ENCODE measurements around the gene GRB10. TPM values are rescaled to one million over a fixed set of nuclear protein-coding genes. Genes with fewer than 3 reads are reported as not detected.

Gene GRB10
- total and polyA plus RNA-seq, 3 donors from 2014 or later: 54.0 to 81.9 (median 57.7) TPM

- Histone ChIP-seq H3K27ac (no peak overlapping the region), H3K4me1 (no peaks in the 10 kb centered on the region), H3K9me3 (no peaks in the 10 kb centered on the region), H3K36me3 (ENCODE audit: low read depth, missing control alignments) (no peaks in the 10 kb centered on the region), H3K4me3 (no peak overlapping the region), H3K27me3 (no peaks in the 10 kb centered on the region)
- no peak for DNase-seq
- WGBS, 2 donors: 84 to 86% methylated on average over 9 of the region's 9 CpGs
- TF ChIP-seq CTCF (IDR thresholded peaks at IDR 0.05) (no peak), POLR2A (IDR thresholded peaks at IDR 0.05) (no peak)
- intact Hi-C loops (cut with DNase I; ENCODE audit: low total_unique reads): no loop called here
Observed at GRCh38 chr7:50608196-50608906, 174.3 kb downstream of the GRB10 start.

GRCh38 chr7:50607524-50608125 is 175.1 kb downstream of the GRB10 start:
- intact Hi-C loops (cut with DNase I; ENCODE audit: low total_unique reads): no loop called here
- no peak for DNase-seq

GRCh38 chr7:50605059-50605458 is 177.6 kb downstream of the GRB10 start:
- H3K36me3 ChIP-seq (ENCODE audit: low read depth, missing control alignments): no peaks in the 10 kb centered on the region
- DNase-seq: no peak
- no peak for TF ChIP-seq CTCF (IDR thresholded peaks at IDR 0.05)
- TF ChIP-seq POLR2A (IDR thresholded peaks at IDR 0.05): no peak
- H3K4me1 ChIP-seq: no peaks in the 10 kb centered on the region
- intact Hi-C loops (cut with DNase I; ENCODE audit: low total_unique reads): no loop called here
- 94 to 95% methylated on average over 10 to 13 of the region's 13 CpGs for WGBS, 2 donors
- no peaks in the 10 kb centered on the region for H3K27me3 ChIP-seq
- no peaks in the 10 kb centered on the region for H3K9me3 ChIP-seq
- H3K27ac ChIP-seq: no peak overlapping the region
- H3K4me3 ChIP-seq: no peak overlapping the region

More at GRCh38 chr7:50607524-50608125, 175.1 kb downstream of the GRB10 start:
- Histone ChIP-seq H3K9me3 (no peaks in the 10 kb centered on the region), H3K36me3 (ENCODE audit: low read depth, missing control alignments) (no peaks in the 10 kb centered on the region), H3K4me1 (no peaks in the 10 kb centered on the region), H3K27me3 (no peaks in the 10 kb centered on the region), H3K4me3 (no peak overlapping the region), H3K27ac (no peak overlapping the region)
- 91 to 93% methylated on average over 6 of the region's 6 CpGs for WGBS, 2 donors
- TF ChIP-seq CTCF (IDR thresholded peaks at IDR 0.05) (no peak), POLR2A (IDR thresholded peaks at IDR 0.05) (no peak)

- no peak for TF ChIP-seq POLR2A (IDR thresholded peaks at IDR 0.05)
- no peak for TF ChIP-seq CTCF (IDR thresholded peaks at IDR 0.05)
- Histone ChIP-seq H3K36me3 (ENCODE audit: low read depth, missing control alignments) (no peaks in the 10 kb centered on the region), H3K27me3 (no peaks in the 10 kb centered on the region), H3K4me1 (no peaks in the 10 kb centered on the region), H3K9me3 (no peaks in the 10 kb centered on the region), H3K4me3 (no peak overlapping the region), H3K27ac (no peak overlapping the region)
- intact Hi-C loops (cut with DNase I; ENCODE audit: low total_unique reads): no loop called here
- WGBS, 2 donors: 88 to 92% methylated on average over 7 of the region's 7 CpGs
- DNase-seq: no peak
Observed at GRCh38 chr7:50603287-50603686, 179.4 kb downstream of the GRB10 start.

Measured in testis (tissue), 3 donors.